CD1c-positive myeloid dendritic cell (primary cell): ENCODE data around the gene ADPRH.
"Not testable (repeated sequence)": the region's sequence is repeated elsewhere in the genome, so short reads cannot be mapped to it uniquely, and the experiment has no call there.

Source experiments
- DNase-seq: peaks from one replicate; pipeline ENCODE4 v3.0.0-alpha.2; 2016; ENCODE audit errors: extremely low spot score

The ADPRH gene

DNA sequence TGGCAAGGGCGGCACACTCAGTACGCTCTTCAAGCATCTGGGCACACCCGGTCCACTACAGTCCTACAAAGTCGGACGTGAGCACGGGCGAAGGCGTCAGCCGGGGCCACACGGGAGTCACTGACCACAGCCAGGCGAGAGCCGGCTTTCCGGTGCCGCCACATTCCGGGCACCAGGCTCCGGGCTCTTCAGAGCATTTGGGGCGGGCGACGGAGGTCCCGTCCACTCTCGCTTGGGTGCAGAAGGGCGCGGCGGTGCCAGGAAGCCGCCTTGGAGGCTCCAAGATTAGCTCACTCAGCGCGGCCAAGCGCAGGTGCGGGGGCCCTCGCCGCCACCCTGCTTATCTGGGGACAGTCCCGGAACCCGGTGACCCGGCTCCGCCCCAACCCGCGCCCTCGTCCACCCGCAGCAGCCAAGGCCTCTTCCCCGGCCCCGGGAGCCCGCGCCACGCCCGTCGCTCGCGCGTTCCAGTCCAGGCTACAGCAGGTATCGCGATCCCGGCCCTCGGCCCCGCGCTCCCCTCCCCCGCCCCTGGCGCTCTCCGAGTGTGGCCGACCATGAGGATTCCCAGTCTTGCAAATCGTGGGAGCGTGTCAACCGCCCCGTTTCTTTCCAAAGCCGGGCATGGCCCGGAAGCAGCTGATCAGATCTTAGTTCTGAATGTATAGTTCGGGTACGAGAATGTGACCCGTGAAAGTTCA is at the start of gene ADPRH:
TSS of gene ADPRH (plus strand) at position 127 of the 701 bp plus-strand sequence. CDS start 2,678 bp downstream, outside the sequence.
- peak; percentile 77 for DNase-seq

DNA sequence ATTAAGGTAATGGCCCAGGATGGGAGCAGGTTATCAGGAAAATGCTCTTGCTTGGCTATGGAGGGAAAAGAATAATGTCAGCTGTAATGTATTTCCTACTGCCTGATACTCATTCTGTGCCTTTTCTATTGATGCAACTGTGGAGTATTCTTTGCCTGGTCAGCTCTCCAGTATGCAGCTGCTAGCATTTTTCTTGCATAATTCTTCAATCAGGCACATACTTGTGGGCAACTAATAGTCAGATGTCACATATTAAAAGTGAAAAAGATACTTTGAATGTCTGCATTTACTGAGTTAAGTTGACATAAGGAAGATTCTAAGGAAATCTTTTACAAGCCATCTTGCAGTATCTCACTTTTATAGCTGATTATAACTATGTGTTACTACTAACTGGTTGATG is 49.4 kb upstream of the ADPRH start:
- no peak for DNase-seq

GRCh38 chr3:119530456-119530855 is 48.8 kb upstream of the ADPRH start:
- DNase-seq, result no peak

DNA sequence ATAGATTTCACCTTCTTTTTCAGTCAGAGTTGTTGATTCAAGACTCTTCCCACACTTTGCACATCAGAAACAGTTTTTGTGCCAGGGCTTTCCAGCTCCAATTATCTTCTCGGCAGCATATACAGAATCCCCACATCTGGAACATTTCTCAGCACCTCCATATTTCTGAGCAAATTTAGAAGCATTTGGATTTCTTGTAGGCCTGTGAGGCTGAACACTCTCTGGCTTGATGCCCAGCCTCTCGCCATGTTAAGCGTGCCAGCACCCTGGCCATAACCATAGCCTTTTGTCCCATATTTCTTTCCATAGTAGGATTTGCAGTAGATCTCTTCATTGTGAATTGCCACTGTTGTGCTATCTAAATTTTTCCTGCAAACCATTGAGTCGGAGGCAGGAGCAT is 48.1 kb upstream of the ADPRH start:
- no peak for DNase-seq

GRCh38 chr3:119534296-119534695 is 45.0 kb upstream of the ADPRH start:
- no peak for DNase-seq

DNA sequence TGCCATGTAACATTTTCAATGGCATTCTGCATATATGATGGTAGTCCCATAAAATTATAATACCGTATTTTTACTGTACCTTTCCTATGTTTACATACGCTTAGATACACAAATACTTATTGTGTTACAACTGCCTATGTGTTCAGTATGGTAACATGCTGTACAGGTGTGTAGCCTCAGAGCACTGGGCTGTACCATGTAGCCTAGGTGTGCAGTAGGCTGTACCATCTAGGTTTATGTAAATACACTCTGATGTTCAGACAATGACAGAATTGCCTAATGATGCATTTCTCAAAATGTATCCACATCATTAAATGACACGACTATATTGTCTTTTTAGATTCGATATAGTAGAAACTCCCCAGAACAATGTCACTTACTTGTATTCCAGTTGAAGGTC is 42.5 kb upstream of the ADPRH start:
- no peak for DNase-seq

DNA sequence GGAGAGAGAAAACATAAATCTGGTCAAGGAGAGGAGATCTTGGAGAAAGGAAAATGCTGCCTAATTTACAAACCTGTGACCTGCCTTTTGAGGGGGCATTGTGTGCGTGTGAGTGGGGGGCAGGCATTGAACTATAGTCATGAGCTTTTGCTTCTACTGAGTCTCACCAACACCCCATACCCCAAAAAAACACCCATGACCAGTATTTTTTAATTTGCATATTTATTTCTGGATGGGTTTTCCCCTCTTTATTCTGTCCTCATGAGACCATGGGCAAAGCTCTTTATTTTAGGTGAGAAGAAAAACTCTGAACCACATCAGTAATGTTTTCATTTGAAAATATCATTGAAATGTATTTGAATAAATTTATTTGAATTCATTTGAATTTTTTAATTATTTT is 40.5 kb upstream of the ADPRH start:
- no peak for DNase-seq

DNA sequence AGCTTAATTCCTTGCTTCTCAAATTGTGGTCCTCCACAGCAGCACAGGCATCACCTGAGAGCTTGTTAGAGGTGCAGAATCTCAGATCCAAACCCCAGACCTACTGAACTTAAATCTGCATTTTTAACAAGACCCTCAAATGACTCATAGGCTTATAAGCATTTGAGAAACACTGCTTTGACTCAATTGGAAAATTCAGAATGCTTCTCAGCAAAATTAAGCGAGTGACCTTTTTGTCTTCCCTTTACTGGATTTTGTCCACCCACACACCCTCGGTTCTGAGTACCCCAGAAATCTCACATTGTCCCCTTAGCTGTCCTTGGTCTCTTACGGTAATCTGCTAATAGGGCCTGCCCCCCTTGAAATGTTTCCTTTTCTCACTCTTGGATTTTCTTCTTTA is 37.7 kb upstream of the ADPRH start:
- no peak for DNase-seq

DNA sequence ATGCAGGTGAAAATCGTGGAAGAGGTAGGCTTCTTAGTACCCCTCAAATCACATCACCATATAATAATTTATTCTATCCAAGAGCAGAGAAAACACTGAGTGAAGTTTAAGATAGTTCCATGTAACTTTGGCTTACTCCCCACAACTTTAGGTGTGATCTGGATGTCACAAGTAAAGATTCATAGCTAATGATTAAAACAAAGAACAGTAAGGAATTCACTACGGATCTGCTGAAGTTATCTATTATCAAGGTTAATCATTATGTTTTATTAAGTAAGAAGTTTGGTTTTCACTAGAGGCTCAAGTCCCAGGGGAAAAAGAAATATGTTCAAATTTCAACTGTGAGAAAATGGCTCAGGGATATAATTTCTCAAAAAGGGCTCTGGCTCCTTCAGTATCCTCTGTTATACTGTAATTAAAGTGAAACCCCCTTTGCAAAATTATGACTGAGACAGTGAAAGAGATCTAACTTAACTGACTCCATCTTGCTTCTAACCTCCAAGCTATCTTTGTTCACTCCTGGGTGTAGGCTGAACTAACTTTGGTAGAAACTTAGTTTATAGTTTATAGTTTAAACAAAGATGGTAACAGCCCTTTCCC is 37.0 kb upstream of the ADPRH start:
- no peak for DNase-seq

DNA sequence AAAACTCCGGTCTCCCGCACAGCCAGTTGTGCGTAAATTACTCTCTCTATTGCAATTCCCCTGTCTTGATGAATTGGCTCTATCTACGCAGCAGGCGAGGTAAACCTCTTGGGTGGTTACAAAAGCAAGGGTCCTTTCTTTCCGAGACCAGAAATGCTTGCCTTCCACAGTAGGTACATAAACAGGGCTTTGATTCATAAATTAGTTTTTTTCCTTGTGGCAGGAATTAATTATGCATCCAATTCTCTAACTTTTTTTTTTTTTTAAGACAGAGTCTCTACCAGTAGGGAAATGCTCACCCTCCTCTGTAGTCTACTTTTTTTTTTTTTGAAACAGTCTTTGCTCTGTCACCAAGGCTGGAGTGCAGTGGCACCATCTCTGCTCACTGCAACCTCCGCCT is 36.1 kb upstream of the ADPRH start:
- DNase-seq, result no peak

GRCh38 chr3:119547227-119547626 is 32.1 kb upstream of the ADPRH start:
- no peak for DNase-seq

- DNase-seq, result peak; percentile 18
These were observed 31.0 kb upstream of the ADPRH start for GRCh38 chr3:119548341-119548740.

DNA sequence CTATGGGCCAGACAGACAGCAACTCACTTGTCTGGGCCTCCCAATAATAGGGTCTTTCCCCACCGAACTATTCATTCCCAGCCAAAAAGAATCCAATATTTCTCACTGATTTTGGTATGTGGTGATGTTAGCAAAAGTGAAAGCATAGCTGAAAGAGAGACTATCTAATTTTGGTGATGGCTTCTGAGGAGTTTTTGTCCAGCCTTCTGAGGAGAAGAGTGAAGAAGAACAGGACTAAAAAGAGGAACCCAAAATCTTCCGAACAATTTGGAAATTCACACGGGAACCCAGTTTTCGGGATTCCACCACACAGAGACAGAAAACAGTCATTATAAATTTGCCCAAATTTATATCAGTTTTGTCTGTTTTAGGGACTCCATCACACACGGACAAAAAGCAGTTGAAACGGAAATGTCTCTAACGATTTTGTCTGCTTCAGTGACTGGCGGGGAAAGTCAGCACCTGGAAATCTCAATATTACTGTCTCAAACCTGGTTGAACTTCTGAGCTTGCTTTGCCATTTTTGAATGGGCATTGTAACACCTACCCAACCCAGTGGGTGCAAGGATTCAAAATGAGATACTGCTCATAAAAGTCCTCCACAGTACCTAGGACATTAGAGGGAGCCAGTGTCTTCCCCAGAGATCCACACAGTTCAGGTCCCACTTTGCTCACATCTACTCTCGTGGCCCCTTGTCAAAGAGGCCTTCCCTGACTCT is 28.9 kb upstream of the ADPRH start:
- no peak for DNase-seq

- DNase-seq, result no peak
These were observed 27.7 kb upstream of the ADPRH start for GRCh38 chr3:119551598-119551997.

DNA sequence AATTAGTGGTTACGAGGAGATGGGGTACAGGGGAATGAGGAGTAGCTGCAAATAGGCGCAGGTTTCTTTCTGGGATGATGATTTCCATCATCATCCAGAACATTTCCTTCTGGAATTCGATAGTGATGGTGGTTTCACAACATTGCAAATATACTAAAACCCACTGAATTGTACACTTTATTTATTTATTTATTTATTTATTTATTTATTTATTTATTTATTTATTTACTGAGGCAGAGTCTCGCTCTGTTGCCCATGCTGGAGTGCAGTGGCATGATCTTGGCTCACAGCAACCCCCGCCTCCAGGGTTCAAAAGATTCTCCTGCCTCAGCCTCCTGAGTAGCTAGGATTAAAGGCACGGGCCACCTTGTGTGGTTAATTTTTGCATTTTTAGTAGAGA is 26.4 kb upstream of the ADPRH start:
- not testable (repeated sequence) for DNase-seq

- no peak for DNase-seq
These were observed 25.4 kb upstream of the ADPRH start for GRCh38 chr3:119553823-119554415.

- DNase-seq, result peak; percentile 75
These were observed 24.0 kb upstream of the ADPRH start for GRCh38 chr3:119555309-119555735.

DNA sequence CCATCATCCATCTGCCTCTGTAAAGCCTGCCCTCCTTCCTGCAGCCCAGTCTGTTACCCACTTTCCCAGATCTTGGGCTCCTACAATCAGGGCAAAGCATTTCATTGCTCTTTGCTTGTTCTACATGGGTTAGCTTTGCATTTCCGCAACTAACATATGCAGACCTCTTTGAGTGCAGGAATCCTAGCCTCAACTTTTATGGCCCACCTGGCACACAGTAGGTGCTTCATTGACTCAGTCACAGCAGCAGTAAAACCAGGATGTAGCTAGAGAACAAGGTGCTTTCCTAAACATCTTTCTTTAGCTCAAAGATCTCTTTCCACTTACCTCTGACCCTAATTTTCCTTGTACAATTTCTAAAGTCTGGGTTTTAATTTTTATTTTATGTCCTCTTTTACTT is 23.4 kb upstream of the ADPRH start:
- no peak for DNase-seq

DNA sequence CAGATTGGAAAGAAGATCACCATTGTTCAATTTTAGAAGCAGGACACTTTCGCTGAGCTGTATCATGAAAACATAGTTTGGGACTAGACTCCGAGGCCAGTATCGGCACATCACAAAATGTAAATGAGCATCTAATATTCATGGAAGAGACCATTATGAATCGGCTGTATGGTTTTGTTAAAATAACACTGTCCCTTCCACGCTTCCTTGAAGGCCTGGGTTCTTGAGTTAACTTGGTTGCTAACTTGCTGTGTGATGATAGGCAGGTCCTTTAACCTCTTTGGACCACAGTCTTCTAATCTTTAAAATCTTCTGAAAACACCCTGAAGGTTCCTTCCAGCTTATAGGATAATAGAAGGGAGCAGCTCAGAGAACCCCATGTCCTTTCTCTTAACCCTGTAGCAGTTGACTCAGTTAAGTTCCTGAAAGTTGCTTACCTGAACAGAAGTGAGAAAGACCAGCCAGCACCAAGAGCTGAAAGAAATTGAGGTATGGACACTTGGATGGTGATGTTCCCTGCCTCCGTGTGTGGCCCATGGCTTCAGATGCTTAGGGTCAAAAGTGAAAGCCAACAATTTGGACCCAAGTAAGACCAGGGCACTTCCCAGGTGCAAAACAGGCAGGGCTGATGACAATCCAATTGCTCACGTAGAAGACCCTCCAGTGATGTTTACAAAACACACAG is 22.0 kb upstream of the ADPRH start:
- DNase-seq, result no peak

DNA sequence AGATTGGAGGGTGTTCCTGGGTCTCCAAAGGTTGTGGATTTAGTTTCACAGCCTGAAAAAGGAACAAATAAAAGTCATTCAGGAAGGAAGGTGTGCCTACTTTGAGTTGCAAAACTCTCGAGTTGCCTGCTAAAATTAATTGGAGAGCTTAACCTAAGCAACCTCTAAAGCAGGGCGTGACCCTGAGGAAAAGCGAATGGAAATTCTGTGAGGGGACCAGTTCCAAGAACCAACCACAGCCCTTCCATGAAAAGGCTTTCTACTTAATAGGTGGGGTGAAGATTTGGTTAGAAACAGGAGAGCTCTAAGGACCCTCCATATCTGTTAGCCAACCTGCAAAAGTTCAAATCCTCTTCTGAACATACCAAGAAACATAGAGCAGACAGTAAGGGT is 21.4 kb upstream of the ADPRH start:
- DNase-seq, result no peak

DNA sequence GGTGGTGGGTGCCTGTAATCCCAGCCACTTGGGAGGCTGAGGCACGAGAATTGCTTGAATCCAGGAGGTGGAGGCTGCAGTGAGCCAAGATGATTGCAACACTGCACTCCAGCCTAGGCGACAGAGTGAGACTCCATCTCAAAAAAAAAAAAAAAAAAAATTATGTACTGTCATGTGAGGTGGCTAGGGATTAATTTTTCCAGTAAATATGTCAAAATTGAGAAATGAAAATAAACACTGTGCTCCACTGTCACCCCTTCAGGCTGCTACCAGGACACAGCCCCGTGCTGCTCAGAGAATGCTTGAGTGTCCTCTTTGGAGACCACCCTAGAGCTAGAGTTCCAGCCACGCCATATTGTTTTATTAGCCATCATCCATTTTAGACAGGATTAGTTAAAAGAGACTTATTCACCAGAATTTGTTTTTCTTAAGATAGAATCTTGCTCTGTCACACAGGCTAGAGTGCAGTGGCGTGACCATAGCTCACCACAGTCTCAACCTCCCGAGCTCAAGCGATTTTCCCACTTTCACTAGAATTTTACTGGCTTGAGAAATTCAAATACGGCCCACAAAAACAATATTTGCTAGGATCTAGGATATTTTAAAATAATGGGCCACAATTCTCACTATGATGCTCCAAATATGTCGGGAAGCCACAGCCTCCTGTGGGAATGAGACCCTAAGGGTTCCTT is 20.5 kb upstream of the ADPRH start:
- DNase-seq, result no peak
